Activated naive CD4-positive, alpha-beta T cell treated with anti-CD3 and anti-CD28 coated beads, Interleukin-2, amount 50 U/mL, for 16 hours (primary cell): Measurements from ENCODE around the gene CLCN4.

Experiments used
- DNase-seq: peaks from one replicate; pipeline ENCODE4 v3.0.0-alpha.2; 2020

The CLCN4 gene

GRCh38 chrX:10169175-10169574, 12.4 kb downstream of the CLCN4 start:
- no peak for DNase-seq

- no peak for DNase-seq
Measured at GRCh38 chrX:10171249-10171648, 14.5 kb downstream of the CLCN4 start.

- DNase-seq, result no peak
Measured at GRCh38 chrX:10172877-10173276, 16.1 kb downstream of the CLCN4 start.

- DNase-seq, result no peak
Measured at GRCh38 chrX:10173331-10173900, 16.6 kb downstream of the CLCN4 start.

GRCh38 chrX:10174051-10174450, 17.3 kb downstream of the CLCN4 start:
- DNase-seq, result no peak

- no peak for DNase-seq
Measured at GRCh38 chrX:10174810-10175209, 18.0 kb downstream of the CLCN4 start.

GRCh38 chrX:10175319-10175871, 18.6 kb downstream of the CLCN4 start:
- DNase-seq, result no peak

- no peak for DNase-seq
Measured at GRCh38 chrX:10176121-10177003, 19.6 kb downstream of the CLCN4 start.

GRCh38 chrX:10177004-10177396, 20.2 kb downstream of the CLCN4 start:
- no peak for DNase-seq

- no peak for DNase-seq
Measured at GRCh38 chrX:10177601-10178000, 20.8 kb downstream of the CLCN4 start.

GRCh38 chrX:10178866-10179463, 22.2 kb downstream of the CLCN4 start:
- DNase-seq, result no peak

- DNase-seq, result no peak
Measured at GRCh38 chrX:10183760-10184159, 27.0 kb downstream of the CLCN4 start.

GRCh38 chrX:10184411-10184810, 27.6 kb downstream of the CLCN4 start:
- DNase-seq, result no peak

GRCh38 chrX:10186355-10186754, 29.6 kb downstream of the CLCN4 start:
- no peak for DNase-seq

GRCh38 chrX:10187421-10187820, 30.6 kb downstream of the CLCN4 start:
- DNase-seq, result no peak

- peak; percentile 61 for DNase-seq
Measured at GRCh38 chrX:10189317-10190268, 32.8 kb downstream of the CLCN4 start.

GRCh38 chrX:10190367-10190766, 33.6 kb downstream of the CLCN4 start:
- no peak for DNase-seq

- DNase-seq, result no peak
Measured at GRCh38 chrX:10193587-10193986, 36.8 kb downstream of the CLCN4 start.

- DNase-seq, result no peak
Measured at GRCh38 chrX:10195425-10195824, 38.6 kb downstream of the CLCN4 start.

- no peak for DNase-seq
Measured at GRCh38 chrX:10195947-10196346, 39.2 kb downstream of the CLCN4 start.

GRCh38 chrX:10197279-10198210, 40.8 kb downstream of the CLCN4 start:
- DNase-seq, result no peak
